SU-DHL-6 (cell line): Measurements from ENCODE around the gene HIBCH.
"Not testable (repeated sequence)": the region's sequence is repeated elsewhere in the genome, so short reads cannot be mapped to it uniquely, and the experiment has no call there.

Source experiments
- H2AFZ ChIP-seq: fragments of 200-600 bp; sonication (generic); 2 replicates; pipeline ENCODE4 v1.6.1; 2014; ENCODE audit warnings: low read depth, mild to moderate bottlenecking, moderate library complexity, mixed read lengths, antibody characterized with exemption, low read length; ENCODE audit not compliant: severe bottlenecking
- H3F3A ChIP-seq: fragments of 200-600 bp; shearing (Covaris generic); 2 replicates; pipeline ENCODE4 v1.6.0; 2016; ENCODE audit warnings: antibody characterized with exemption, mild to moderate bottlenecking; ENCODE audit not compliant: insufficient read depth
- H3K27ac ChIP-seq: fragments of 200-600 bp; sonication (generic); 2 replicates; pipeline ENCODE4 v1.5.1; 2016; ENCODE audit warnings: low read depth, mild to moderate bottlenecking, low read length, moderate library complexity, mixed read lengths
- H3K27me3 ChIP-seq: fragments of 200-600 bp; sonication (generic), shearing (Covaris generic); 2 replicates; pipeline ENCODE4 v1.6.0; 2014; ENCODE audit warnings: mild to moderate bottlenecking, low read length
- H3K36me3 ChIP-seq: fragments of 200-600 bp; sonication (generic); 2 replicates; pipeline ENCODE4 v1.6.1; 2014; ENCODE audit warnings: mild to moderate bottlenecking, low read length, mixed read lengths
- H3K4me2 ChIP-seq: fragments of 300-600, 200-600 bp; shearing (Covaris generic), sonication (generic); 2 replicates; pipeline ENCODE4 v1.6.0; 2014; ENCODE audit warnings: low read length, low read depth, mild to moderate bottlenecking; ENCODE audit not compliant: poor library complexity, severe bottlenecking
- H3K4me3 ChIP-seq: fragments of 200-600 bp; sonication (generic); 2 replicates; pipeline ENCODE4 v1.5.1; 2014; ENCODE audit warnings: antibody characterized with exemption, low read length, mild to moderate bottlenecking, mixed read lengths; ENCODE audit not compliant: insufficient read depth, poor library complexity, severe bottlenecking
- H3K79me2 ChIP-seq: fragments of 200-600 bp; sonication (generic); 2 replicates; pipeline ENCODE4 v1.6.1; 2014; ENCODE audit warnings: mild to moderate bottlenecking, low read length, moderate library complexity; ENCODE audit not compliant: insufficient read depth
- H3K9ac ChIP-seq: fragments of 200-600 bp; sonication (generic); 2 replicates; pipeline ENCODE4 v1.7.0; 2014; ENCODE audit warnings: mild to moderate bottlenecking, low read length
- H3K9me2 ChIP-seq: fragments of 200-600 bp; sonication (generic); replicated peaks from 2 replicates; pipeline ENCODE4 v1.6.1; 2014; ENCODE audit warnings: low read length; ENCODE audit not compliant: insufficient read depth
- H3K9me3 ChIP-seq: fragments of 200-600 bp; sonication (generic); 2 replicates; pipeline ENCODE4 v1.6.1; 2014; ENCODE audit warnings: low read length, mixed read lengths; ENCODE audit not compliant: insufficient read depth
- H4K20me1 ChIP-seq: fragments of 200-600 bp; sonication (generic); 2 replicates; pipeline ENCODE4 v1.6.1; 2014; ENCODE audit warnings: low read depth, mild to moderate bottlenecking, antibody characterized with exemption, low read length, moderate library complexity, mixed read lengths
- CTCF ChIP-seq: fragments of 200-600 bp; sonication (generic); IDR thresholded peaks from one replicate; pipeline ENCODE4 v1.5.1; 2017; ENCODE audit warnings: antibody characterized with exemption, mild to moderate bottlenecking, low read length, moderate library complexity; ENCODE audit not compliant: insufficient read depth, poor library complexity, severe bottlenecking
- EZH2phosphoT487 ChIP-seq: fragments of 200-600 bp; sonication (generic), shearing (Covaris generic); conservative IDR thresholded peaks from 2 replicates; pipeline ENCODE4 v1.6.1; 2018; ENCODE audit warnings: mild to moderate bottlenecking, antibody characterized with exemption, low read length, moderate library complexity, mixed read lengths

The HIBCH gene

GRCh38 chr2:190315273-190315672 is 4.4 kb downstream of the HIBCH start:
- peaks cover 12% of the 10 kb centered on the region; the same call in 1 of the 2 replicates for H3F3A ChIP-seq
- no peaks in the 10 kb centered on the region for H3K9me2 ChIP-seq
- no peaks in the 10 kb centered on the region for H3K9me3 ChIP-seq
- no peaks in the 10 kb centered on the region for H4K20me1 ChIP-seq
- H3K27me3 ChIP-seq, result no peaks in the 10 kb centered on the region
- peaks cover 43% of the 10 kb centered on the region for H3K79me2 ChIP-seq
- H3K9ac ChIP-seq, result no peak overlapping the region
- H2AFZ ChIP-seq, result no peak overlapping the region
- TF ChIP-seq EZH2phosphoT487, result no peak
- TF ChIP-seq CTCF, result no peak
- no peak overlapping the region for H3K4me3 ChIP-seq
- no peaks in the 10 kb centered on the region for H3K36me3 ChIP-seq
- no peak overlapping the region for H3K4me2 ChIP-seq
- no peak overlapping the region for H3K27ac ChIP-seq

GRCh38 chr2:190313880-190314279 is 5.7 kb downstream of the HIBCH start:
- Histone ChIP-seq H3K4me2 (no peak overlapping the region), H3K79me2 (peaks cover 41% of the 10 kb centered on the region), H3K4me3 (no peak overlapping the region), H3K36me3 (no peaks in the 10 kb centered on the region), H2AFZ (no peak overlapping the region), H3K9me3 (no peaks in the 10 kb centered on the region), H3F3A (0 out of 2 replicates have a peak, but pooled peaks cover 1% of the 10 kb centered on the region), H3K27ac (no peak overlapping the region), H3K9ac (no peak overlapping the region), H3K27me3 (no peaks in the 10 kb centered on the region), H3K9me2 (no peaks in the 10 kb centered on the region), H4K20me1 (no peaks in the 10 kb centered on the region)
- no peak for TF ChIP-seq CTCF

GRCh38 chr2:190312635-190313025 is 7.0 kb downstream of the HIBCH start:
- H3K36me3 ChIP-seq, H3K9me3 ChIP-seq, H3F3A ChIP-seq, H3K9me2 ChIP-seq, H3K9ac ChIP-seq, H3K27ac ChIP-seq, H4K20me1 ChIP-seq, H3K27me3 ChIP-seq, H3K4me3 ChIP-seq, H2AFZ ChIP-seq, H3K4me2 ChIP-seq: not testable (repeated sequence)
- peaks cover 32% of the 10 kb centered on the region for H3K79me2 ChIP-seq

GRCh38 chr2:190311893-190312634 is 7.6 kb downstream of the HIBCH start:
- Histone ChIP-seq H3K4me2 (no peak overlapping the region), H3K9ac (no peak overlapping the region), H3K4me3 (no peak overlapping the region)

More at GRCh38 chr2:190311893-190312634, 7.6 kb downstream of the HIBCH start:
- H3K9me3 ChIP-seq, result no peaks in the 10 kb centered on the region
- H3F3A ChIP-seq, result no peaks in the 10 kb centered on the region
- H3K36me3 ChIP-seq, result no peaks in the 10 kb centered on the region
- no peak overlapping the region for H2AFZ ChIP-seq
- H3K27me3 ChIP-seq, result no peaks in the 10 kb centered on the region
- H4K20me1 ChIP-seq, result no peaks in the 10 kb centered on the region
- no peaks in the 10 kb centered on the region for H3K9me2 ChIP-seq
- TF ChIP-seq EZH2phosphoT487 (no peak), CTCF (no peak)
- no peak overlapping the region for H3K27ac ChIP-seq
- H3K79me2 ChIP-seq, result peaks cover 28% of the 10 kb centered on the region
